Spleen (tissue), 11 donors: ENCODE measurements around the gene BBS9. TPM values are rescaled to one million over a fixed set of nuclear protein-coding genes. Genes with fewer than 3 reads are reported as not detected.

Experiments
- DNase-seq: peaks from one replicate; pipeline ENCODE4 v3.0.0-alpha.2; 2020
- H3K27ac ChIP-seq, 8 donors: fragments of 200-600 bp; sonication (generic) in 7 of 8; 1 replicate in 4 of 8; 2 replicates in 4 of 8; pipeline versions ENCODE4 v1.5.0 to v1.8.0; 2016 to 2021; ENCODE audit warnings: inconsistent platforms in 4 of 8, mild to moderate bottlenecking in 4 of 8, moderate library complexity in 1 of 8
- H3K27me3 ChIP-seq, 7 donors: fragments of 200-600 bp; sonication (generic) in 6 of 7; replicated peaks in 1 of 7; 1 replicate in 4 of 7; 2 replicates in 3 of 7; pipeline versions ENCODE4 v1.5.0 to v1.8.0; 2016 to 2021; ENCODE audit warnings: inconsistent platforms in 3 of 7, mild to moderate bottlenecking in 1 of 7
- H3K36me3 ChIP-seq, 6 donors: fragments of 200-600 bp; sonication (generic) in 5 of 6; 1 replicate in 4 of 6; 2 replicates in 2 of 6; pipeline versions ENCODE4 v1.5.0 to v1.8.0; 2016 to 2021; ENCODE audit warnings: inconsistent platforms in 2 of 6
- H3K4me1 ChIP-seq, 6 donors: fragments of 200-600 bp; sonication (generic) in 5 of 6; 1 replicate in 3 of 6; 2 replicates in 3 of 6; pipeline versions ENCODE4 v1.5.0 to v1.8.0; 2016 to 2021; ENCODE audit warnings: inconsistent platforms in 3 of 6
- H3K4me3 ChIP-seq, 8 donors: fragments of 200-600 bp; sonication (generic) in 7 of 8; 1 replicate in 4 of 8; 2 replicates in 4 of 8; pipeline versions ENCODE4 v1.5.0 to v1.8.0; 2016 to 2021; ENCODE audit warnings: inconsistent platforms in 4 of 8, mild to moderate bottlenecking in 4 of 8, moderate library complexity in 2 of 8
- H3K9me3 ChIP-seq, 8 donors: fragments of 200-600 bp; sonication (generic) in 7 of 8; 1 replicate in 4 of 8; 2 replicates in 4 of 8; pipeline versions ENCODE4 v1.5.0 to v1.8.0; 2016 to 2021; ENCODE audit warnings: inconsistent platforms in 4 of 8
- POLR2A ChIP-seq, 3 donors: fragments of 450-650 bp; IDR thresholded peaks; one replicate each; pipeline ENCODE4 v1.5.1; 2017; ENCODE audit warnings: antibody characterized with exemption in 3 of 3, mild to moderate bottlenecking in 1 of 3
- POLR2AphosphoS5 ChIP-seq, 3 donors: sonication (generic); formaldehyde crosslinking; IDR thresholded peaks; one replicate each; pipeline ENCODE4 v1.5.1; 2017; ENCODE audit warnings: antibody characterized with exemption in 3 of 3
- WGBS, 5 donors: extraction: QIAGEN DNeasy Blood & Tissue Kit in 3 of 5; methylation state at CpG; one replicate each; pipeline versions ENCODE4 v1.1.5 to v1.1.7; 2013 to 2018; 5-methylcytosine and 5-hydroxymethylcytosine counted together
- intact Hi-C: fragments of 100-400 bp; cut with DNase I; formaldehyde crosslinking; loops from one replicate; pipeline ENCODE4 v1.15.0; 2023; ENCODE audit warnings: low total_unique reads
- polyA plus RNA-seq, 3 donors: library from polyadenylated mRNA; stranded (reverse); fragments of 200-250 nt; gene quantifications; one replicate each; pipeline ENCODE4 v1.2.1, GENCODE V29; 2013
- total RNA-seq, 7 donors: library from RNA; depleted of rRNA in 3 of 7; stranded (reverse); fragments of >200 nt in 3 of 7; fragmentation: NEBNext Ultra II Directional in 4 of 7; extraction: Animal tissue kit (Norgen Biotek cat#: 25700) in 4 of 7; gene quantifications; one replicate each; pipeline versions ENCODE4 v1.1.0 to v1.2.1, GENCODE V29; 2016 to 2021
- TF ChIP-seq, protein P1 (sequence below), 11 experiments: fragments of 200-600 bp in 7 of 11; fragments of 450-650 bp in 4 of 11; sonication (generic) in 4 of 11; IDR thresholded peaks in 8 of 11; conservative IDR thresholded peaks in 3 of 11; 1 replicate in 7 of 11; 2 replicates in 4 of 11; pipeline versions ENCODE4 v1.4.0 to v1.8.0; 2016 to 2021; ENCODE audit warnings: antibody characterized with exemption in 11 of 11, inconsistent platforms in 4 of 11, mild to moderate bottlenecking in 1 of 11
- donor health status: healthy with polysubstance abuse.
- donor health status: DM: no; HTN: no; CAD: no; lungs with moderate emphysema.
- donor health status: DM: no; HTN: no; CAD: no.
- donor health status: Bipolar disorder and iron deficiency.
- donor health status: healthy.
- donor health status: DM: no; HTN: no; CAD: no.
- donor health status: DM: yes; HTN: yes; CAD: no.

The BBS9 gene
- total and polyA plus RNA-seq, 10 donors, result 2.3 to 44.1 (median 25.3) TPM

- no peak for DNase-seq
- 31 to 84% (median 77%) methylated on average over 2 of the region's 2 CpGs for WGBS, 5 donors
- intact Hi-C loops, result no loop called here
- H3K4me1 ChIP-seq, result no peaks in the 10 kb centered on the region
- H3K27ac ChIP-seq, result no peak overlapping the region
- H3K9me3 ChIP-seq, result no peaks in the 10 kb centered on the region
- H3K4me3 ChIP-seq, result no peak overlapping the region
- H3K36me3 ChIP-seq, result peaks cover 0 to 20% (median 3%) of the 10 kb centered on the region in 6 donors
- TF ChIP-seq, protein P1, sequence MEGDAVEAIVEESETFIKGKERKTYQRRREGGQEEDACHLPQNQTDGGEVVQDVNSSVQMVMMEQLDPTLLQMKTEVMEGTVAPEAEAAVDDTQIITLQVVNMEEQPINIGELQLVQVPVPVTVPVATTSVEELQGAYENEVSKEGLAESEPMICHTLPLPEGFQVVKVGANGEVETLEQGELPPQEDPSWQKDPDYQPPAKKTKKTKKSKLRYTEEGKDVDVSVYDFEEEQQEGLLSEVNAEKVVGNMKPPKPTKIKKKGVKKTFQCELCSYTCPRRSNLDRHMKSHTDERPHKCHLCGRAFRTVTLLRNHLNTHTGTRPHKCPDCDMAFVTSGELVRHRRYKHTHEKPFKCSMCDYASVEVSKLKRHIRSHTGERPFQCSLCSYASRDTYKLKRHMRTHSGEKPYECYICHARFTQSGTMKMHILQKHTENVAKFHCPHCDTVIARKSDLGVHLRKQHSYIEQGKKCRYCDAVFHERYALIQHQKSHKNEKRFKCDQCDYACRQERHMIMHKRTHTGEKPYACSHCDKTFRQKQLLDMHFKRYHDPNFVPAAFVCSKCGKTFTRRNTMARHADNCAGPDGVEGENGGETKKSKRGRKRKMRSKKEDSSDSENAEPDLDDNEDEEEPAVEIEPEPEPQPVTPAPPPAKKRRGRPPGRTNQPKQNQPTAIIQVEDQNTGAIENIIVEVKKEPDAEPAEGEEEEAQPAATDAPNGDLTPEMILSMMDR (IDR thresholded peaks at IDR 0.05 in 8 of 11, conservative IDR thresholded peaks at IDR 0.05 in 3 of 11), result no peak
- TF ChIP-seq POLR2A (IDR thresholded peaks at IDR 0.05), result no peak
- TF ChIP-seq POLR2AphosphoS5 (IDR thresholded peaks at IDR 0.05), result no peak
- H3K27me3 ChIP-seq, result no peaks in the 10 kb centered on the region
These were observed 514.2 kb downstream of the BBS9 start for GRCh38 chr7:33643530-33643929.

DNA sequence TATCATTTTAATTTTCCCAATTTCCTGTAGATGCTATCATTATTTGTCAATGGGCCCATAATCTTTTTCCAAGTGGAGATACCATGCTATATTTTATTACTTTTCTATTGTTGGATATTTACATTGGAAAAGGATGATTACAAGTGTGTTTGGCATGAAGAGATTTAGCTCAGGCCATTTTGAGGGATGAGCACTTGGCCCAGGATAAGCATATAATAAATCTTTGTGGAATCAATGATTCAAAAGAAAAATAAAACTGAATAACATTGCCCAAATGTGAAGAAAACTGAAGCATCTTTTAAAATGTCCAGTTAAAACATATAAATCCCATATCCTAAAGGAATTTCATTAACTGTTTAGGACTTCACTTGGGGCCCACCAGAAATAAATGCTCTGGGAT is 515.1 kb downstream of the BBS9 start:
- Histone ChIP-seq H3K9me3 (no peaks in the 10 kb centered on the region), H3K27ac (no peak overlapping the region), H3K4me1 (no peaks in the 10 kb centered on the region), H3K36me3 (peaks cover 0 to 20% (median 3%) of the 10 kb centered on the region in 6 donors), H3K27me3 (no peaks in the 10 kb centered on the region), H3K4me3 (no peak overlapping the region)
- TF ChIP-seq, protein P1 (IDR thresholded peaks at IDR 0.05 in 8 of 11, conservative IDR thresholded peaks at IDR 0.05 in 3 of 11), result no peak
- no peak for TF ChIP-seq POLR2A (IDR thresholded peaks at IDR 0.05)
- no peak for TF ChIP-seq POLR2AphosphoS5 (IDR thresholded peaks at IDR 0.05)
- intact Hi-C loops, result no loop called here
- no peak for DNase-seq

DNA sequence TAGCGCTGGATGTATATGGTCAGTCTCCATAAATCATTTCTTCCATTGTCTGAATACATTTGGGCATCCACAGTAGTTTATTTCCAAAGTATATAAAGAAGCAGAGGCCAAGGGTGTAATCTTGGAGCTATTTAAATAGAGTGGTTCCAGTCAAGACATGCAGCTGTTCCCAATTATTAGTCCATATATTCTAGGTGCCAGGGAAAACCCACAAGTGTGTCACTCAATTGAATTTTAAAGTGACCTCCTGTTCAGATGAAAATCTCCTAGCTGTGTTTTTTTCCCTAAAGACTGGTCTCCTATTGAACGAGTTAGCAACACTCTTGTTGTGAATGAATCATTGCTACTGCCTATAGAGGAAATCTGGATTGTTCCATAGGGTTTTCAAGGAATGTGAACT is 515.7 kb downstream of the BBS9 start:
- no peak overlapping the region for H3K27ac ChIP-seq
- no peak for DNase-seq
- no peaks in the 10 kb centered on the region for H3K27me3 ChIP-seq
- no peaks in the 10 kb centered on the region for H3K9me3 ChIP-seq
- no peaks in the 10 kb centered on the region for H3K4me1 ChIP-seq
- intact Hi-C loops, result no loop called here
- WGBS, 5 donors, result 72 to 90% (median 84%) methylated on average over 2 of the region's 2 CpGs
- peaks cover 0 to 20% (median 3%) of the 10 kb centered on the region in 6 donors for H3K36me3 ChIP-seq
- TF ChIP-seq, protein P1 (IDR thresholded peaks at IDR 0.05 in 8 of 11, conservative IDR thresholded peaks at IDR 0.05 in 3 of 11), result no peak
- TF ChIP-seq POLR2AphosphoS5 (IDR thresholded peaks at IDR 0.05), result no peak
- no peak for TF ChIP-seq POLR2A (IDR thresholded peaks at IDR 0.05)
- no peak overlapping the region for H3K4me3 ChIP-seq

GRCh38 chr7:33646166-33646565 is 516.8 kb downstream of the BBS9 start:
- Histone ChIP-seq H3K27me3 (no peaks in the 10 kb centered on the region), H3K4me1 (no peaks in the 10 kb centered on the region), H3K27ac (no peak overlapping the region), H3K36me3 (peaks cover 0 to 15% (median under 1%) of the 10 kb centered on the region in 6 donors), H3K9me3 (no peaks in the 10 kb centered on the region), H3K4me3 (no peak overlapping the region)
- intact Hi-C loops, result no loop called here
- no peak for DNase-seq
- TF ChIP-seq POLR2A (IDR thresholded peaks at IDR 0.05) (no peak), POLR2AphosphoS5 (IDR thresholded peaks at IDR 0.05) (no peak)
- TF ChIP-seq, protein P1 (IDR thresholded peaks at IDR 0.05 in 8 of 11, conservative IDR thresholded peaks at IDR 0.05 in 3 of 11), result no peak
- WGBS, 5 donors, result 87 to 93% (median 92%) methylated on average over 3 of the region's 3 CpGs
